GM21360 (cell line): ENCODE results near the gene TMPRSS6.

Experiments
- ATAC-seq: cut with Tn5 transposase; IDR thresholded peaks from one replicate; pipeline ENCODE4 v1.9.1; 2021; ENCODE audit warnings: mild to moderate bottlenecking, moderate library complexity; ENCODE audit not compliant: unreplicated experiment

Gene TMPRSS6

GRCh38 chr22:37109242-37109917 is at the start of gene TMPRSS6:
Gene TMPRSS6, minus strand, starts transcription at chr22:37109713. Its CDS starts 6,296 bp downstream, at chr22:37103417.
- no peak for ATAC-seq

GRCh38 chr22:37158963-37159290 is 49.4 kb upstream of the TMPRSS6 start:
- no peak for ATAC-seq

GRCh38 chr22:37157516-37158285 is 48.2 kb upstream of the TMPRSS6 start:
- no peak for ATAC-seq

- ATAC-seq, result no peak
Measured at GRCh38 chr22:37156686-37157435, 47.3 kb upstream of the TMPRSS6 start.

GRCh38 chr22:37155971-37156370 is 46.5 kb upstream of the TMPRSS6 start:
- ATAC-seq, result no peak

GRCh38 chr22:37154925-37155712 is 45.6 kb upstream of the TMPRSS6 start:
- no peak for ATAC-seq

- ATAC-seq, result no peak
Measured at GRCh38 chr22:37153901-37154300, 44.4 kb upstream of the TMPRSS6 start.

- no peak for ATAC-seq
Measured at GRCh38 chr22:37151401-37151800, 41.9 kb upstream of the TMPRSS6 start.

GRCh38 chr22:37150701-37151100 is 41.2 kb upstream of the TMPRSS6 start:
- ATAC-seq, result no peak

GRCh38 chr22:37148742-37149665 is 39.5 kb upstream of the TMPRSS6 start:
- peak; percentile 15 for ATAC-seq

GRCh38 chr22:37148031-37148651 is 38.6 kb upstream of the TMPRSS6 start:
- ATAC-seq, result no peak

GRCh38 chr22:37147186-37147990 is 37.9 kb upstream of the TMPRSS6 start:
- no peak for ATAC-seq

GRCh38 chr22:37146507-37147180 is 37.1 kb upstream of the TMPRSS6 start:
- no peak for ATAC-seq

- ATAC-seq, result no peak
Measured at GRCh38 chr22:37146051-37146385, 36.5 kb upstream of the TMPRSS6 start.

- ATAC-seq, result no peak
Measured at GRCh38 chr22:37145180-37146050, 35.9 kb upstream of the TMPRSS6 start.

- no peak for ATAC-seq
Measured at GRCh38 chr22:37144180-37144554, 34.7 kb upstream of the TMPRSS6 start.

GRCh38 chr22:37141971-37142370 is 32.5 kb upstream of the TMPRSS6 start:
- ATAC-seq, result no peak
